ENCODE results near the gene PRKCA.

PRKCA gene

DNA sequence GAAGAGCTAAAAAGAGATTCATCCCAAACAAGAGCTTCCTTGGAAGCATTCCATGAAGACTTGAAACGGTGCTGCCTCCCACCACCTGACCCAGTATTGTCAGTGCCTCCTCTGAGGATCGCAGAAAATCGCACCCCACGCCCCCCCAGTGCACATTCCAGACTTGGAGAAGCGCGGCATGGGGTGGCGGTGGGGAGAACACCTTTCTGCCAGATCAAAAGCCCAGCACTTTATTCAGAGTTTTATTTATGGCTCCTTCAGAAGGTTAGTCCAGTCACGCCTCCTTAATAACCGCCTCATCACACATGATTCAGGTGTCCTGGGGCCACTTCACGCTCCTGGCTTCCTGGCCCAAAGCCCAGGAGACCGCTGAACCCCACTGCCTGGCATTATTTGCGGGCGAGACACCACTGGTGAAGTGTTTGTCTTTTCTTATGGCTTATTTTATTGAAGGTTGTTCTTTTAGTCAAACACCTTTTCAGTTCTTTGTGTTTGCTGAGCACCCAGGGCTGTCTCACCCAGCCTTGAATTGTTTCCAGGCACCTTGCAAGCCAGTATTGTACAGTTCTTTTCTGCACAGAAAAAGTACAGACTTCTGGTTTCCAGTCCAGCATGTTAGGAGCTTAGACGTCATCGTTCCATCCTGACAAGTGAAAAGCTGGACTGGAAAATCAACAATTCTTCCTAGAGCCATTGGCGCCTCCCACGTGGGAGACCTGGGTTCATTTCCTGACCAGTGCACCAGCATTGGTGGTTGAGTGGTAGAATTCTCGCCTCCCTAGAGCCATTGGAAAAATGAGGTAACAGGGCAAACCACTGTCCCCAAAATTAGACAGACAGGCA is 452.9 kb downstream of the PRKCA start:
- DNase-seq, result no peak

- DNase-seq, result no peak
These were observed 453.5 kb downstream of the PRKCA start for GRCh38 chr17:66755944-66756290.

- DNase-seq, result no peak
These were observed 457.9 kb downstream of the PRKCA start for GRCh38 chr17:66760324-66760723.

DNA sequence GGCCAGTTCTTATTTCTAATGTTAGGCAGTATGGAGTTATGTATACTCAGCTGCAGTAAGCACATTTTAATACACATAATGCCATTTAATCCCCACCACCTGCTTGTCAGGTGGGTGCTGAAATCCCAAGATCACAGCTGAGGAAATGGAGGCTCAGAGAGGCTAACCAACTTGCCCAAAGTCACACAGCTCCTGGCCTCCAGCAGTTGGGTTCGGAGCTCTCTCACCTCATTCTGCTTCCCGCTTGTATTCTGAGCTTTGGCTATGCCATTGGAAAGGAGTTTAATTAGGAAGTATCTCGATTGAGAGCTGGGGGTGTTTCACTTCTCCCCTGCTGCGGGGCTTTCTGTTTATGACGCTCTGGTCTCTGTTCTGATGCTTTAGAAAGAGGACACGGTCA is 459.9 kb downstream of the PRKCA start:
- no peak for DNase-seq

DNA sequence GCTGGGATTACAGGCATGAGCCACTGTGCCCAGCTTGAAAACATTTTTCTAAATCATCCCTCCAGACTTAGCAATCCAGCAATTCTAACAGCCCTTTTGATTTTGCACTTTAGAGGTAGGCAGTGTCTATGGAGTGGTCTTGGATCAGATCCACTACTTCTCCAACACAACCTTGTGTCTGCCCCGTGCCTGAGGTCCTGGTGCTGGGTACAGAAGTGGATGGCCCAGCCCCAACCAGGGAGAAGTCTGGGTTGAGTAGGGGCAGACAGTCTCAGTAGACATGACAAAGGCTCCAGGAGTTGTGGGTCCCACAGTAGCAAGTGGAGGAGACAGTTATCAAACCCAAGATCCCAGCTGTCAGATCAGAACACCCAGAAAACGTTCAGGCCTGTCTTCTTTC is 460.6 kb downstream of the PRKCA start:
- DNase-seq, result no peak

GRCh38 chr17:66764506-66764905 is 462.1 kb downstream of the PRKCA start:
- no peak for DNase-seq

GRCh38 chr17:66767154-66767933 is 464.9 kb downstream of the PRKCA start:
- DNase-seq, result no peak

DNA sequence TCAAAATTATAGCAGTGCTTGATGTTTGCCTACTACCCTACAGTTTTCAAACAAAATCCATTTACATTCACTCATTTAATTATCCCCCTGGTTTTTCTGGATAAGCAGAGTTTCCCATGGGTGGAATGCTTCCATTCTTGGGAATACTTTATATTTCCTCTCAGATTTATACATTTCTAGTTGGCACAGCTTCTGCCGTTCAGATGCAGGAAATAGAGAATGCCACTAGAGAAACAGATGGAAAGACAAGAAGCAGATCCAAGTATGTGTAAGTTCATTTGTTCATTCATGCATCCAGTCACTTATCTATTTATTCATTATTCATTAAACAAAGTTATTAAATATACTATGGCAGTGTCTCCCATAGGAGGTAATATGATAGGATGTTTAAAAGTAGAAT is 467.5 kb downstream of the PRKCA start:
- DNase-seq, result no peak

GRCh38 chr17:66772148-66772812 is 469.9 kb downstream of the PRKCA start:
- no peak for DNase-seq

DNA sequence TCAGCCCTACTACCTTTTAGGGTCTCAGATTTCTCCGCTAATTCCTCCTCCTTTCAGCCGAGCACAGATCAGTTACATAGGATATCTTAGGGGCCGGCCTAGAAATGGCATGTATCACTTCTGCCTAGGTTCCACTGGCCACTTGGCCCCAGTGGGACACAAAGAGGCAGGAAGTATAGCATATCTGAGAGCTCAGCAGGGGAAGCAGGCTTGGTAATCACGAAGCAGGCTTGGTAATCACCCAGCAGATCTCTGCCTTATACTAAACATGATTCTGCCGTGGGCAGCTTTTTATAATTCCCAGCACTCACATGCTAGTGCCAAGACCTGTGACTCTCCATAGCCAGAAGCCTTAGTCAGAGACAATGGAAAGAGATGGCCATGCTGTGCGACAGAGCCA is 472.9 kb downstream of the PRKCA start:
- no peak for DNase-seq

DNA sequence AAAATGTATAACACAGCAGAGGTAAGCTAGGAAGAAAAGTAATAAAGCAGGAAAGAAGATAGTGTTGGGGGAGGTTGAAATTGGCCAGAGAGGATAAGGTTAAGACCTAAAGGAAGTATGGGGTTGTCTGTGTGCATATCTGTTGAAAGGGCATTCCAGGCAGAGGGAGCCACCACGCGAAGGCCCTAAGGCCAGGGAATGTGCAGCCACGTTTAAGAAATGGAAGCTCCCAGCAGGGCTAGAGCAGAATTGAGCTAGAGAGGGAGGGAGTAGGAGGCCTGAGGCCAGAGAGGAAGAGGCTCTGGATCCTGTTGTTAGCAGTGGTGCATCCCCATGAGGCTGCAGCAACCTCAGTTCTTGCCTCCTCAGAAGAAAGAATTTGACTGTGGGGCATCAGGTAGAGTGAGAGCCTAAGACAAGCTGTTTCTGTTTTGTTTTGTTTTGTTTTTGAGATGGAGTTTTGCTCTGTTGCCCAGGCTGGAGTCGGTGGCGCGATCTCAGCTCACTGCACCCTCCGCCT is 473.5 kb downstream of the PRKCA start:
- no peak for DNase-seq

DNA sequence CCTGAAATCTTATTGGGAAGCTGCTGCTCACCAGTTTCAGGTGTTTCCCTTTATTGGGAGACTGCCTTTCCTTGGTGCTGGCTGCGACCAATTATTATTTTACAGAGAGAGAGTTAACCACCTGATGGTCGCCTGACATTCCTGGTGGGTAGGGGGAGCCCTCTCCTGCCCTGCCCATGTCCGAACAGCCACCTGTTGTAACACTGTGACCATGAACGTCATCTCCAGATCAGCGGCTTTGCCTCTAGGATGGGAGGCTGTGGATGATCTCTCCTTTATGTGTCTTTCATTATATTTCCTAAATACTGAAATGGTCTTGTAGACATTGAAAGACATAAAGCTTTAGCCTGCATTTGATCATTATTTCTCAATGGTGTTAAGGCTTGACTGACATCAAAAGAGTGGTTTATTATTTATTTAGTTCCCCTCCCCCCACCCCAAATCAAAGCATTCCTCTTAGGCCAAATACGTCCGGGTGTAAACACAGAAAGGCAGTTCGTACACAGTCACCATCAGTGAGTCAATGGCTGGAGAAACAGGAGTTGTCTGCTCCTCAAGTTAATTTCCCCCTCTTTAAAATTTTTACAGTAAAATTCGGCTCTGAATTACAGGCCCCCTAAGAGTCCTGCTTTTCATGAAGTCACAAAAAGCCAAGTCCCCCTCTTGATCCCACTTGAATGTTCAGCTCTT is 474.7 kb downstream of the PRKCA start:
- DNase-seq, result no peak

- DNase-seq, result no peak
These were observed 475.3 kb downstream of the PRKCA start for GRCh38 chr17:66777689-66778225.

GRCh38 chr17:66778531-66779236 is 476.3 kb downstream of the PRKCA start:
- DNase-seq, result no peak

GRCh38 chr17:66779237-66779606 is 476.8 kb downstream of the PRKCA start:
- no peak for DNase-seq

GRCh38 chr17:66781135-66781534 is 478.7 kb downstream of the PRKCA start:
- DNase-seq, result no peak

GRCh38 chr17:66782851-66783250 is 480.4 kb downstream of the PRKCA start:
- DNase-seq, result no peak

GRCh38 chr17:66783656-66784381 is 481.4 kb downstream of the PRKCA start:
- no peak for DNase-seq

DNA sequence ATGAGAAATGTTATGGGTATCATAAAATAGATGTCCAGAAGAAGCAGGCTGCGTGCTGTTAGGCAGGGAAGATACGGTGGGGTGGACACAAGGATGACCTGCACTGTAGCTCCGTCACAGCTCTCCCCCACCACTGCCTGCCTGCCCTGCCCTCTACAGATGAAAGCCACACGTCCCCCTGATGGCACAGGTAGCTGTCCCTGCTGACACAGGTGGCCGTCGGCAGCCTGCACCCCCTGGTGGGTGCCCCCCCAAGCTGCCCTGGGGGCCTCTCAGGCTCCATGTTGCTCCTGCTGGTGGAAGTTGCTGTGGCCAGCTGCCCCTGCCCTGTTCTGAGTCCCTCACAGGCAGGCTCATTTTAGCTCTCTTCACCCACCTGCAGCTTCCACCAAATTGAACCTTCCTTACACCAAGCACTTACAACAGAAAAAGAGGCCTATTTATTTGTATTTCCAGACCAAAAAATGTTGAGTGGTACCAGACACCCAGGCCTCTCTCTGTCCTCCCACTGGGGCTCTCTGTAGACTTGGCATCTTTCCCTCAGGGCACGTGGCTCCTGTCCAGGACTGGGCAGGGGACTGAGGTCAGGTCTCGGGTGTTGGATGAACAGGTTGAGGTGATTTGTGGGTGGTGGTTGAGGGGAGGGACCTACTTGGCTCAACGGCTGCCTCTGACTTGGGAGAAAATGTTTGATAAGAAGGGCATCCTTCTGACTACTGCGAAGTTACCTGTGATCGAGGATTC is 482.4 kb downstream of the PRKCA start:
- DNase-seq, result no peak

DNA sequence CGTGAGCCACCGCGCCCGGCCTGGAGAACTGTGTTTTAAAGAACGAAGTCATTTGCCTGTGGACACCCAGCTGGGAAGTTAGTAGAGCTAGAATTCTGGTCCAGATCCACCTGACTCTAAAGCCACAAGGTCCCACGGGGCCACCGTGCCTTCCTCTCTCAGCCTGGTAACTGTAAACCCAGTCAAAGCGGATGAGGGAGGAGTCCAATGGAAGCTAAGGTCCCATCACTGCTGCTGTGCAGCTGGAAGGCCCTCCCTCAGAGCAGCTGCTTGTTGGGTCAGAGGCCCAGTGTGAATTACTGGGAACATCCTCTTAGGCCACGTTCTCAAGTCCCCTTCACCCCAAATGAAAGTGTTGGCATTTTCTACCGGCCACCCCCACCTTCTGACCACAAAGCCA is 483.7 kb downstream of the PRKCA start:
- DNase-seq, result no peak

DNA sequence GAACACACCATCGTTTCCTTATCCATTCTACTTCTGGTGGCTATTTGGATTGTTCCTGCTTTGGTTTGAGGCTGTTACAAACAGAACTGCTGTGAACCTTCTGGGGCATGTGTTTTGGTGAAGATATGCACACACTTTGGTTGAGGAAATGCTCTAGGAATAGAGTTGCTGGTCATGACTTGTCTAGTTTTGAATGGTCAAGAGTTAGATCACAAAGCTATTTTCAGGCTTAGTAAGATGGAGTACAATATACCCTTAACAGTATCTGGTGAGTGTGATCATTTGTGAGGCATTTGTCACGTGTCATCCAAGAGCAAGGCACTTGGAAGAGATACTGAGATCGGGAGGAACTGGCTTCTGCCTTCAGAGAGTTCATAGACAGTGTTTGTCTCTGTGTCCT is 485.5 kb downstream of the PRKCA start:
- no peak for DNase-seq

Measured in GDM1 (cell line).